Fibroblast of lung (primary cell): Measurements from ENCODE around the gene PLCH2. TPM values are rescaled to one million over a fixed set of nuclear protein-coding genes. Genes with fewer than 3 reads are reported as not detected.

Source experiments
- DNase-seq, 2 donors: peaks; one replicate each; pipeline versions ENCODE4 v3.0.0 to v3.0.0-alpha.2; 2010; ENCODE audit warnings: low read depth in 2 of 2
- H2AFZ ChIP-seq: 2 replicates; pipeline ENCODE4 v1.5.1; 2012; ENCODE audit warnings: low read length, control low read depth, inconsistent platforms
- H3K27ac ChIP-seq: 2 replicates; pipeline ENCODE4 v1.5.1; 2011; ENCODE audit warnings: low read length, control low read depth; ENCODE audit not compliant: insufficient read depth
- H3K27me3 ChIP-seq: 2 replicates; pipeline ENCODE4 v1.5.1; 2011; ENCODE audit warnings: mild to moderate bottlenecking, low read length; ENCODE audit not compliant: control insufficient read depth, insufficient read depth
- H3K36me3 ChIP-seq: 2 replicates; pipeline ENCODE4 v1.5.1; 2011; ENCODE audit warnings: low read length; ENCODE audit not compliant: control insufficient read depth, insufficient read depth
- H3K4me1 ChIP-seq: 2 replicates; pipeline ENCODE4 v1.5.1; 2011; ENCODE audit warnings: low read length; ENCODE audit not compliant: control insufficient read depth, insufficient read depth; ENCODE audit errors: extremely low read depth
- H3K4me2 ChIP-seq: 2 replicates; pipeline ENCODE4 v1.5.1; 2011; ENCODE audit warnings: low read length, control low read depth; ENCODE audit not compliant: insufficient read depth; ENCODE audit errors: extremely low read depth
- H3K4me3 ChIP-seq, 4 experiments: fragments of 200-600 bp in 1 of 4; sonication (generic) in 1 of 4; replicated peaks in 1 of 4; 2 replicates each; pipeline ENCODE4 v1.5.1; 2011 to 2016; ENCODE audit warnings: low read length in 4 of 4, low read depth in 3 of 4, mild to moderate bottlenecking in 3 of 4, control low read depth in 2 of 4, inconsistent platforms in 1 of 4, mixed read lengths in 1 of 4; ENCODE audit not compliant: insufficient read depth in 1 of 4; ENCODE audit errors: control extremely low read depth in 1 of 4
- H3K79me2 ChIP-seq: 2 replicates; pipeline ENCODE4 v1.5.1; 2012; ENCODE audit warnings: mild to moderate bottlenecking, low read length, inconsistent platforms; ENCODE audit not compliant: control insufficient read depth, insufficient read depth
- H3K9ac ChIP-seq: 2 replicates; pipeline ENCODE4 v1.5.1; 2011; ENCODE audit warnings: mild to moderate bottlenecking, low read length, control low read depth; ENCODE audit not compliant: insufficient read depth
- H3K9me3 ChIP-seq: 2 replicates; pipeline ENCODE4 v1.5.1; 2012; ENCODE audit warnings: low read depth, low read length; ENCODE audit not compliant: control insufficient read depth, insufficient read depth
- H4K20me1 ChIP-seq: 2 replicates; pipeline ENCODE4 v1.5.1; 2011; ENCODE audit warnings: low read length; ENCODE audit not compliant: control insufficient read depth, insufficient read depth; ENCODE audit errors: extremely low read depth
- CTCF ChIP-seq, 2 donors: IDR thresholded peaks in 1 of 2; conservative IDR thresholded peaks in 1 of 2; 1 replicate in 1 of 2; 2 replicates in 1 of 2; pipeline ENCODE4 v1.5.1; 2011 to 2012; ENCODE audit warnings: low read length in 2 of 2, control low read depth in 1 of 2, inconsistent platforms in 1 of 2, low read depth in 1 of 2, mild to moderate bottlenecking in 1 of 2
- EZH2 ChIP-seq: IDR thresholded peaks from 2 replicates; pipeline ENCODE4 v1.5.1; 2012; ENCODE audit warnings: low read length, control low read depth, mild to moderate bottlenecking; ENCODE audit errors: missing control alignments
- polyA plus RNA-seq, 2 donors: library from polyadenylated mRNA; depleted of rRNA in 1 of 2; stranded (reverse) in 1 of 2; unstranded in 1 of 2; fragments of >200 nt; gene quantifications; 2 replicates each; pipeline ENCODE4 v1.2.1, GENCODE V29; 2011 to 2012; ENCODE audit warnings: missing spikeins in 1 of 2
- total RNA-seq: library from RNA; depleted of rRNA; stranded (reverse); fragments of >200 nt; gene quantifications from 2 replicates; pipeline ENCODE4 v1.2.1, GENCODE V29; 2014

Gene PLCH2
- total and polyA plus RNA-seq, 2 donors (not counting 1 experiment from before 2014, with no cell fraction given) = 0.02 to 0.17 TPM

GRCh38 chr1:2520206-2520605 lies 44.1 kb downstream of the PLCH2 start:
- Histone ChIP-seq H3K9ac (no peak overlapping the region), H3K36me3 (peaks cover 27% of the 10 kb centered on the region), H3K4me1 (peaks cover 18% of the 10 kb centered on the region), H3K27ac (no peak overlapping the region), H2AFZ (no peak overlapping the region), H3K4me2 (no peak overlapping the region), H3K4me3 (no peak overlapping the region), H3K27me3 (no peaks in the 10 kb centered on the region), H4K20me1 (no peaks in the 10 kb centered on the region), H3K79me2 (peaks cover 27% of the 10 kb centered on the region), H3K9me3 (no peaks in the 10 kb centered on the region)
- no peak for DNase-seq
- no peak for TF ChIP-seq EZH2
- no peak for TF ChIP-seq CTCF (conservative IDR thresholded peaks at IDR 0.05 in 1 of 2, IDR thresholded peaks at IDR 0.05 in 1 of 2; ENCODE audit: low read depth in 1 of 2, low read length in 2 of 2)

GRCh38 chr1:2520806-2521205 lies 44.7 kb downstream of the PLCH2 start:
- H4K20me1 ChIP-seq = no peaks in the 10 kb centered on the region
- TF ChIP-seq EZH2 (no peak), CTCF (conservative IDR thresholded peaks at IDR 0.05 in 1 of 2, IDR thresholded peaks at IDR 0.05 in 1 of 2; ENCODE audit: low read depth in 1 of 2, low read length in 2 of 2) (no peak)
- no peak overlapping the region for H2AFZ ChIP-seq
- DNase-seq = no peak
- H3K9me3 ChIP-seq = no peaks in the 10 kb centered on the region
- no peak overlapping the region for H3K9ac ChIP-seq
- H3K27me3 ChIP-seq = no peaks in the 10 kb centered on the region
- peaks cover 20% of the 10 kb centered on the region for H3K4me1 ChIP-seq
- no peak overlapping the region for H3K27ac ChIP-seq
- H3K36me3 ChIP-seq = peaks cover 27% of the 10 kb centered on the region
- no peak overlapping the region for H3K4me3 ChIP-seq
- H3K79me2 ChIP-seq = peaks cover 33% of the 10 kb centered on the region
- H3K4me2 ChIP-seq = no peak overlapping the region

GRCh38 chr1:2522230-2522629 lies 46.1 kb downstream of the PLCH2 start:
- H3K27ac ChIP-seq = no peak overlapping the region
- H3K27me3 ChIP-seq = no peaks in the 10 kb centered on the region
- H3K79me2 ChIP-seq = peaks cover 34% of the 10 kb centered on the region
- no peak overlapping the region for H2AFZ ChIP-seq
- no peaks in the 10 kb centered on the region for H4K20me1 ChIP-seq
- peaks cover 20% of the 10 kb centered on the region for H3K4me1 ChIP-seq
- peaks cover 24% of the 10 kb centered on the region for H3K36me3 ChIP-seq
- no peak for DNase-seq
- H3K9ac ChIP-seq = no peak overlapping the region
- TF ChIP-seq CTCF (conservative IDR thresholded peaks at IDR 0.05 in 1 of 2, IDR thresholded peaks at IDR 0.05 in 1 of 2; ENCODE audit: low read depth in 1 of 2, low read length in 2 of 2) = no peak
- TF ChIP-seq EZH2 = no peak
- H3K9me3 ChIP-seq = no peaks in the 10 kb centered on the region
- H3K4me3 ChIP-seq = no peak overlapping the region
- no peak overlapping the region for H3K4me2 ChIP-seq
